Heart left ventricle (tissue), 13 donors: Measurements from ENCODE around the gene RBM47.

Experiments used
- CTCF ChIP-seq, 12 donors: fragments of 200-600 bp; sonication (generic) in 4 of 12; IDR thresholded peaks; one replicate each; pipeline versions ENCODE4 v1.5.0 to v1.8.0; 2018 to 2022; ENCODE audit warnings: antibody characterized with exemption in 12 of 12, mild to moderate bottlenecking in 5 of 12
- POLR2A ChIP-seq, 2 donors: fragments of 450-650 bp; IDR thresholded peaks; one replicate each; pipeline ENCODE4 v1.6.1; 2017; ENCODE audit warnings: antibody characterized with exemption in 2 of 2, mild to moderate bottlenecking in 2 of 2, moderate library complexity in 2 of 2
- donor health status: ischemic (EF 13 %, LVEDD 7.1; RV severe dilation, severe dysfunction).
- donor health status: DM: no; HTN: yes; CAD: no.
- donor health status: DM: no; HTN: no; CAD: no.
- donor health status: ischemic (EF 25% LVEDD 6.9; RV normal size, moderate dysfunction).
- donor health status: ischemic (EF 25% LVEDD 5.7; RV mildly dilated, moderate dysfunction).
- donor health status: ischemic (EF 35%, LVEDD 5.7; RV mildly dilated, moderate dysfunction).
- donor health status: nonischemic (EF 11% LVEDD 7.7; RV severe dilation, severe dysfunction).
- donor health status: DM: yes; HTN: yes; CAD: no.
- donor health status: PGD.
- donor health status: ischemic (EF 29% LVEDD 5.4; RV normal size, mild dysfunction).
- donor health status: nonischemic (EF 23%, LVEDD 6.1; RV moderate dilation, normal function).

DNA sequence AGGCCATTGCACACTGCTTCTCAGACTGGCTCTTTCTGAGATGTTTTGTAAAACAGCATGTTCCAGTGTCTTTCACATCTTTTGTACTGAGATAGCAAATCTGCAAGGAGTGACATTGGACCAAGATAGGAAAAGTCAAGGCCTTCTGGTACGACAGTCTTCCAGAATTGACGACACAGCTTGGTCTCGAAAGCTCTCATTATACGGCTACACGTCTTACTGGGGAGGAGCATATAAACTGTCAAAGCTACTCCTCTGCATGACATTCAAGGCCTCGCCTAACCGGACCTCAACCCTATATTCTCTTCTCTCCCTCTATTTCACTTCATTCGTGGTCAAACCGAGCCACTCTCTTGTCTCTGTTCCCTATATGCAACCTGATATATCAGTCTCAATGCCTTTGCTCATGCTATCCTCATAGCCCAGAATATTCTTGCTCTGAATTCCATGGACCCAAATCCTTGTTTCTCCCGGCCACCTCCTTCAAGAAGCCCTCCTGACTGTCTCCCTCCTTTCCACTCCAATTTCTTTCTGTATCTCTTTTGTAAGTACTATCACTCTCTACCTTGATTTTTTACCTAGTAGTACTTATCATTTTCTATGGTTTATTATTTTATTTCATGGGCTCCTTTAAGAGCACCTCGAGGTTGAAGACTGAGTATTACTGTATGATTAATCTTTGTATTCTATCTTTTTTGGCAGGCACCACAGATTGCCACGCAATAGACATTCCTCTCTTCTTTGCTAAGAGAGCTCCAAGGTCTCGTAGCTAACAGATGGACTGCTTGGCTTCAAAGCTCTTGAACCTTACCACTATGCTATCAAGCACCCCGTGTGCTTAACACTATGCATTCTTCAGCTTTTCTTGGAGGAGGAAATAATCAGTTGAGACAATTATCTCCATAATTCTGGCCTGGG is 35.1 kb downstream of the RBM47 start:
- TF ChIP-seq CTCF (IDR thresholded peaks at IDR 0.05) (no peak), POLR2A (IDR thresholded peaks at IDR 0.05) (no peak)
